HG02759 (cell line): ENCODE results near the gene BCL2L11.

Experiments used
- ATAC-seq: cut with Tn5 transposase; IDR thresholded peaks from one replicate; pipeline ENCODE4 v1.9.1; 2021; ENCODE audit warnings: mild to moderate bottlenecking, moderate library complexity; ENCODE audit not compliant: unreplicated experiment

Gene BCL2L11

DNA sequence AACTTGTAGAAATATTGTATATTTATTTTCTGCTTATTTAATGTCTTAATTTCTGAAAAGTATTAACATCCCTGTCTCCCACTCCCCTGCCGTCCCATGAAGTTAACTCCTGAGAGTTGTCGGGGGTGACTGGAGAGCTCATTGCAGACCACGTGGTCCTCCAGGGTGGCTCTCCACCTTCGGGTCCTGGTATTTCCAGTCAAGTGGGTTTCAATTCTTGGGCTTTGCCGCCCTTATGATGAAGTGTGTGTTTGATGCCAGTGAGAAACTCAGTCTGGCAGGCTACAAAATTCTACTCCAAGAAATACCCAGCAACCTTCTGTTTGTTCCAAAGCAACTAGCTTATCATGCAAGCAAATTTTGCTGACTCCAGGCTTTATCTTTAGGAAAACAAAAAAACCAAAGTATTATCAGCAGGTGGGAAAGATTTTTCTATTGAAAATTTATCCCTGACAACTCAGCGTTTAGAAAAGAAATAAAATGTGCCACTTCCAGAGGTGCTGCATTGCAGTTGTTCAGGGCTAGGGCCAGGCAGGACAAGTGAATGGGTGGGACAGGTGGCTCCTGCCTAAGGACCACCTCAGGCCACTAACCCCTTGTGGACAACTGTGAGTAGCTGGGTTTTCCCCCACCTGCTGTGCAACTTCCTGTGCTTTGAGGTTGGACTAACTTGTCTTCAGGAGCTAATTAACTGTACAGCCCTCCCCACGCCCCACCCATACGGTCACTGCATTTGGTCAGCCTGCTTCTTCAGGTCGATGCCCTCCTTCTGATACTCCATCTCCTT lies 46.6 kb downstream of the BCL2L11 start:
- no peak for ATAC-seq

- no peak for ATAC-seq
Observed at GRCh38 chr2:111167863-111168162, 47.1 kb downstream of the BCL2L11 start.

DNA sequence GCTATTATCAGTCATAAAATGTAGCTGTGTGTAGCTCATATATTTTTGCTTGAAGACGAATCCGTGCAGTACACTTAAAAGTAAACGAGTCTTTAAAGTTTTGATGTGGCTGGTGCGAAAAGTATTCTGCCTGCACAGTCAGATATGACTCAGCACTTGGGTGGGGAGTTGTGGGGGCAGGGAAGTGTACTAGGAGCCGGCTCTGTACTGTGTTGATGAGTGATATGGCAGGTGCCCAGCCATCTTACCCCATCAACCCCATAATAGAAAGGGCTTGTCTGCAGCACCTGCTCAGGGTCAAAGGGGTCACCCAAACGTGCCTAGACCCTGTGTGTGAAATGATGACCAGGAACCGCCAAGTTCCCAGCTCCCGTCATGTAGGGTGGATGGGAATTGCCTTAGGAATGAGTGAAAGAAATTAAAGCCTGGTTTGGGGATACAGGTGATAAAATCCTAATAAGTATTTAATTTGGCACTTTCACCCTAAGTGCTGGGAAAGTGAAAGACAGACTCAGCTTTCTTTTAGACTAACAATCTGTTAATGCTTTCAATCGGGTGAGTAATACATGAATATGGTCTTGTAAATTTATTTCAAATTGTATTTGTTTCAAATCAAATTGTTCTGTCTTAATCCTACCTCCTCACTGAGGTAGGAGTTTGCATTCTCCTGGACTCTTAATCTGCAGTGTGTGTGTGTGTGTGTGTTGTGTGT lies 48.0 kb downstream of the BCL2L11 start:
- peak; percentile 74 for ATAC-seq

DNA sequence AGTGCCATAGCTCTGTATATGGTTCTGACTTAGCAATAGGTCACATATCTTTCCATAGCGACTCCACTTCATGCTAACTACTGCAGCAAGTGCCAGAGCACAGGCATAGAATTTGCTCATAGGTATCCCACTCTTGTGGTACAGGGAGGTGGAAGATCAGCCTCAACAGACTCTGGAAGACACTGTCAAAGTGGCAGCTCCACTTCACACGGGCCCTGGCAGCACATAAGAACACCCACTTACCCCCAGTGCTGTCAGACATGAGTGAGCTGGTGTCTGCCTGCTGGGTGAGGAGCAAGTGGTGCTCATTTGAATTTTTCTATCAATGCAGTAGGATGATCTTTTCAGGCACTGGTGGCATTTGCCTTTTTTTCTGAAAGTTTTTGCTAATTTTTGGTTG lies 48.6 kb downstream of the BCL2L11 start:
- no peak for ATAC-seq

DNA sequence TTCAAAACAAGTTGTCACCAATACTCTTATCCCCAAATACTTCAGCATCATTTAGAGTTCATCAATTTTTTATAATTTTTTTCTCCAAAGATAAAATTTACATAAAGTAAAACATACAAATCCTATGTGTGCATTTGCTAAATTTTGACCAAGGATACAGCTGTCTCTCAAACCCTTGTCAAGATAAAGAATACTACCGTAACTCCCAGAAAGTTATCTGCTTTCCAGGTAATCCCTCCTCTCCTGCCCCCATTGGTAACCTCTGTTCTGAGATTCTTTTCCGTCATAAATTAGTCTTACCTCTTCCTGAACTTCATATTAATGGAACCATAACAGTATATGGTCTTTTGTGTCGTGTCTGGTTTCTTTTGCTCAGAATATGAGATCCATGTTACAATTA lies 49.2 kb downstream of the BCL2L11 start:
- ATAC-seq: no peak

GRCh38 chr2:111171337-111171930 lies 50.7 kb downstream of the BCL2L11 start:
- no peak for ATAC-seq

GRCh38 chr2:111172666-111173065 lies 52.0 kb downstream of the BCL2L11 start:
- no peak for ATAC-seq

DNA sequence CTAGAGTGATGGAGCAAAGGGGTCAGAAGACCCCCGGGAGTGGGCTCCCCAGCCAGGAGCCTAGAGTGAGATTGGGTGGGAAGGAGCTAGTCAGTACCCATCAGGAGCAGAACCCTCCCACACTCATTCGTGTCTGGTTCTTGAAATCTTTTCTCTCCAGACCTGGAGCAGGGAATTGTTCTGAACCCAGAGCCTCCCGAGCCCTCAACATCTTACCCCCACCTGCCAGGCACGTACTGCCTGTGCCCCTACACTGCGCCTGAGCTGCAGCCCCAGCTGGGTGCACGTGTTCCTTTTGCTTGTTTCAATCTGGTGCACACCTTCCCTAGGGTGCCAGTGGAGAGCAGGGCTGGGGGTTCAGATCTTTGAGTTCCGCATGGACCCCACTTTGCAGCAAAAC lies 52.6 kb downstream of the BCL2L11 start:
- ATAC-seq: no peak

DNA sequence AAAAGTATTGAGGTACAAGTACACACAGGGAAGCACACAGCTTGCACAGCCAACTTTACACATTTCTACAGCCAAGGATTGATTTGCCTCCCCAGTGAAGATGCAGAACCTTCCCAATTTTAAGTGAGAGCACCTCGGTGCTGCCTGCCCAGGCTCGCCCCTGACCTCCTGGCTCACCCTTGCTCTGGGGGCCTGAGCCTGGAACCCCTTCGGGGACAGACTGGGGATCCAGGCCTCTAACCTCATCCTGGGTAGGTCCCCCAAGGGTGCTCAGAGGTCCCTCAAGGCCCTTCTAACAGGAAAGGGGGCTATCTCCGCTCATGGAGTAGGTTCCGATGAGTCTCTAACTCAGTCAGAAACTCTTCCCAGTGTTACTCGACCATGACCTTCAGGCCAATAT lies 53.1 kb downstream of the BCL2L11 start:
- no peak for ATAC-seq

GRCh38 chr2:111175615-111176014 lies 54.9 kb downstream of the BCL2L11 start:
- ATAC-seq: no peak

DNA sequence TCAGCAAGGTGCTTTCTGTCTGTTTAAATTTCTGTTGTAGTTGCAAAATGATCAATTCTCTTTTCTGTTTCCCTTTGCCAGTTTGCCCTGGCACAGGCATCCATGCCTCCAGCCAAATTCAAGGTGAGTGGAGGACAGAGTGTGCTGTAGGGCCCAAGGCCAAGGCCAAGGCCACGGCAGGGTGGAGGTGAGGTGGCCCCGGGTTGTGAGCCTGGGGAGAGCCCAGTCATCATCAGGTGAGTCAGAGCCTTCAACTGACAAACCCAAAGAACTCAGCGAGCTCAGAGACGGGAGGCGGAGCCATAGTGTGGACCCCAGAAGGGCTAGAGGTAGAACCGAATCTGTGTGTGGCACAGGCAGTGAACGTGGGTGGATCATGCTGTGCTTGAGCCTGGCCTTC lies 55.7 kb downstream of the BCL2L11 start:
- ATAC-seq: no peak

- ATAC-seq: no peak
Observed at GRCh38 chr2:111176867-111177266, 56.2 kb downstream of the BCL2L11 start.

DNA sequence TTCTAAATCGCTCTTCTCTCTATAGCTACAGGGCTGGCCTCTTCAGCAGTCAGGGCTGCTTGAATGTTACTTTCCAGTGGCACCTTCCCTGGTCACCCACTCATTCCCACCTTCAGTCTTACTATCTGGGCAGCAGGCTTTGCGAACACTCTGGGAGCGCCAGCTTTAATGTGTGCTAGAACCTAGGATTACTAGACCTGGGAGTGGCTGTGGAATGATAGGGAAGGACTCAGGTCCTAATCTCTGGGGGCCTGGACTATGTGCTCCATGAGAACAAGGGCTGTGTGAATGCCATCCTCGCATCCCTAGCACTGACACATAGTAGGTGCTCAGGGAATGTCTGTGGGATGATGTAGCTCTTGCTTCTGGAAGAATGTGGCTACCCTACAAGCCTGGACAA lies 57.6 kb downstream of the BCL2L11 start:
- no peak for ATAC-seq

DNA sequence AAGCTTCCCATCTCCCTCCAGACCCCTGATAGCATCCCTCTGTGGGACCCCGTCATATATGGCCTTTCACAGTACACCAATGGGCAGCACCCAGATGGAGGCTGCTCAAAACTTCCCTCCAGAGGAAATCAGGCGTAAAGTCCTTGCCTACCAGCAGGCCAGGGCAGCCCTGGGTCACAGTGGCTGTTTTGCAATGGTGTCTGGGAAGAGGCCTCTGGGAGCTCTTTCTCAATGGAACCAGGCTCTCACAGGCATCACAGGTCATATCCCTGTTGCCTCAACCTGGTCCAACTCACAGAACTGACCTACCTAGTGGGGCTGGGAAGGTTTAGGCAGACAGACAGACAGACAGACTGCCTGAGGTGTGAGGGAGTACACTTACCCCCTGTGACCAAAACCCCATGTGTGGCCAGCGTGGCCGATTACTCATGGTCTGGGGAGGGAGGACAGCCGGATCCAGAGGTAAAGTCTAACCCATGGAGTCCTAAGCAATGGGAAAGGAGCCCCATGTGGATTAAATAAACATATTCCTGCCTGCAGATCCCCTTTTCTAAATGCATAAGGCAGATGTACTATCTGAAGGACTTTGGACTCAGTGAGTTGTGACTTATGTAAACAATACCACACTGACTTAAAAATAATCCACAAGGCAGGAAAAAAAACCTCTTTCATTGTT lies 58.2 kb downstream of the BCL2L11 start:
- no peak for ATAC-seq

- ATAC-seq: no peak
Observed at GRCh38 chr2:111182121-111182520, 61.4 kb downstream of the BCL2L11 start.

DNA sequence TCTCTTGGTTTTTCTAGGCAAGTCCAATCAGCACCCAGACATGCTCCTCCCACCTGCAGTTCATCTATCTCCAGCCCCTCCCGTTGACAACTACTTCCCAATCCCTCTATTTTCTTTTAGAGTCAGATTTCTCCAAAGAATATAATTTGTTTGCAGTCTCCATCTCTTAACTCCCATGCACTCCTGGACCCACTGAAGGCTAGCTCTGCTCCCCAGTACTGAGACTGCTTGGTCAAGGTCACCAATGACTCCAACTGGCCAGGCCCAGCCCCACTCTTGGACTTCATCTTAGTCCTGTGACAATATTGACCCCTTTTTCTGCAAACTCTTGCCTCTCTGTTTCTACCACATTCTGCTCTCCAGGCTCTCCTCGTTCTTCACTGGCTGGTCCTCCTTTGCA lies 62.0 kb downstream of the BCL2L11 start:
- ATAC-seq: no peak

DNA sequence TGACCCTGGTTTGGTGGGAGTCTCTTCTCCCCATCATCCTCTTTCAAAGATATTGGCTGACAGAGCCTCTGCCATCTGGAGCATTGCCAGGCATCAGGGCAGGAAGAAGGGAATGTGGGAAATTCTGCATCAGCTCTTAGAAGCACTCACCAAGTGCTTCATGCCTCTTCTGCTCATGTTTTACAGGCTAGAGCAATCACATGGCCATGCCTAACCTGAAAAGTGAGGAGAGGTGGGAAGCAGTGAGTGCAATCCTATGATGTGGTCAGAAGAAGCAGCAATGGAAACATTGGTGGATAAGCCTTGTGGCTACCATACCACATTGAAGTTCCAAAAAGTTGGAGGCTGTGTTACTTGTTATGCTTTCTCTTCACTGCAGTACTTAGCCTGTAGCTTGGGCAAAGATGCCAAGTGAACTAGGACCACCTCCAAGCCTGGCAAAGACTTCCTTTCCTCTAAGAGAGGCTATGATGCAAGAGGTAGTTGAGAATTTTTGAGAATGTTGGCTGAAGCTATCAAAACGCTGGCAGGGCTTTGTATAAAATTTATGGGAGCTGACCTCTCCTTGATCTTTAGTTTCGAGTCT lies 64.1 kb downstream of the BCL2L11 start:
- no peak for ATAC-seq

DNA sequence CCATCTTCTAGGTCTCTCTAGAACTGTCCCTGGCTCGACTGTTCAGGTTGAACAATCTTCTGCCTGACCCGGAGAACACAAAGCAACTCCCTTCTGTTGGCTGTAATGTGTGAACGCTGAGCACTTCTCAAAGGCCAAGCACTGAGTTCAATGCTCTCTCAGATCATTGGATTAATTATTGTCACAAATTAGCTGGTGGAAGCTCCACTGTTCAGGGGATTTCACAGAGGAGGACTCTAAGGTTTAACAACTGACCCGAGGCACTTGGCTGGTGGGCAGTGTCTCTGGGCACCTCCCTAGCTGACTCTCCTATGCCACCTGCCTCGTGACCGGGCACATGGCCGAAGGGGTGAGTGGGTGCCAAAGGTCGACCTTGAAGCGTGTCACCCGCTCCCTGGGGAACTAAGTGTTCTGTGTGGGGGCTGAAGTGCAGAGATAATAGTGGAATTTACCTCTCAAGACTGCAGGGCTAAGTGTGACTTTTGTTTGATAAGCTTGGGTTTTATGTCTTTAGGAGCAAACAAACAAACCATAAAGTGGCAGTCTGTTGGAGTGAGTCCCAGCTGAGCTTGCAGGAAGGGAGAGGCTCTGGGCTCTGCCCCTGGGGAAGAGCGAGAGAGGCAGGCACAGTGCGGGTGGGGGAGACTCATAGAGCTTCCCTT lies 64.8 kb downstream of the BCL2L11 start:
- no peak for ATAC-seq

DNA sequence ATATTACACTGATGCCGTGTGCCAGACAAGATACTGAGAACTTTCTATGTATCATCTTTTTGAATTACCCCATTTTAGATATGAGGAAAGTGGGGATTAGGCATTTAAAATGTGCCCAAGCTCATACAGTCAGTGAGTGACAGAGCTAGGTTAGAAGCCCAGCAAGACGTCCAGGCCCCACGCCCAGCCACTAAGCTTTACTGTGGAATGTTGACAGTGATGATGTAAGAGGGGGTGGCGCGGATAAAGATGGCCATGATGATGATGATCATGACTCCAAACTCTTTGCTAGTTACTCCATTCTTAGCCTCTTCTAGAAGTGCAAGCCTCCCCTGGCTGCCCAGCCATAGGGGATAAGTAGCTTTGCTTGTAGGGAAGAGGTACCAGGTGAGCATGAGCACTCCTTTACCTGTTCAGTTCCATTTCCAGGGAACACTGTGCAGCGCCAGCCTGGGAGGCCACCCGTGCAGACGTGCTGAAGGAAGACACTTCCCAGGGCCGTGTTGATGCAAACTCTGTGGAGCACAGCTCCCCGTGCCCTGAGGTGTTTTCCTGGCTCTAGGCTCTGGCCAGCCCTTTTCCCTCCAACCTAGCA lies 65.5 kb downstream of the BCL2L11 start:
- ATAC-seq: no peak

GRCh38 chr2:111186933-111187332 lies 66.2 kb downstream of the BCL2L11 start:
- no peak for ATAC-seq
